ENCODE data around the gene WDR46.

GRCh38 chr6:33313105-33313708 lies 24.2 kb upstream of the WDR46 start:
- TF ChIP-seq SUZ12 (IDR thresholded peaks at IDR 0.05; ENCODE audit: extremely low read depth, insufficient read depth, insufficient read length) (no peak), YY1 (IDR thresholded peaks at IDR 0.05; ENCODE audit: insufficient read depth, insufficient read length) (no peak)

Measured in NT2/D1 (cell line).